Activated CD8-positive, alpha-beta T cell treated with anti-CD3 and anti-CD28 coated beads for 36 hours (primary cell): ENCODE data around the gene KLHL40. TPM values are rescaled to one million over a fixed set of nuclear protein-coding genes. Genes with fewer than 3 reads are reported as not detected.

Experiments used
- ATAC-seq: fragments of 200-7000 bp; cut with Tn5 transposase; one replicate; pipeline ENCODE4 v1.10.0; 2021; ENCODE audit warnings: mild to moderate bottlenecking, moderate library complexity
- CTCF ChIA-PET: fragments of 350-600 bp; sonication (Branson Sonifier 250); formaldehyde crosslinking; loops from one replicate; lab custom pipeline; 2021; ENCODE audit warnings: antibody characterized with exemption; lab: Charles Lee
- POLR2A ChIA-PET: fragments of 350-600 bp; sonication (Branson Sonifier 250); formaldehyde crosslinking; loops from one replicate; lab custom pipeline; 2021; ENCODE audit warnings: antibody characterized with exemption; lab: Charles Lee
- DNase-seq: peaks from one replicate; pipeline ENCODE4 v3.0.0-alpha.2; 2020
- H3K27ac Mint-ChIP-seq: one replicate; pipeline ENCODE4 v1.8.0; 2021; ENCODE audit warnings: mild to moderate bottlenecking, mixed read lengths
- H3K27me3 Mint-ChIP-seq: one replicate; pipeline ENCODE4 v1.8.0; 2021; ENCODE audit warnings: mixed read lengths
- H3K36me3 Mint-ChIP-seq: one replicate; pipeline ENCODE4 v1.8.0; 2021; ENCODE audit warnings: low read depth, mixed read lengths
- H3K4me1 Mint-ChIP-seq: one replicate; pipeline ENCODE4 v1.8.0; 2021; ENCODE audit warnings: low read depth, mixed read lengths
- H3K4me3 Mint-ChIP-seq: one replicate; pipeline ENCODE4 v1.8.0; 2021; ENCODE audit warnings: mild to moderate bottlenecking, moderate library complexity, mixed read lengths
- H3K9me3 Mint-ChIP-seq: one replicate; pipeline ENCODE4 v1.8.0; 2021; ENCODE audit warnings: mixed read lengths
- intact Hi-C: fragments of 100-400 bp; cut with micrococcal nuclease; formaldehyde crosslinking; loops from one replicate; pipeline ENCODE4 v1.10.0; 2022
- total RNA-seq, 2 experiments: library from RNA; stranded (reverse); gene quantifications; one replicate each; pipeline ENCODE4 v1.2.3, GENCODE V29; 2021
- TF ChIP-seq, protein P1 (sequence below): fragments of 200-600 bp; IDR thresholded peaks from one replicate; pipeline ENCODE4 v1.8.0; 2022; ENCODE audit warnings: antibody characterized with exemption, mild to moderate bottlenecking

Gene KLHL40
- total RNA-seq, 2 experiments from 2014 or later: not detected

DNA sequence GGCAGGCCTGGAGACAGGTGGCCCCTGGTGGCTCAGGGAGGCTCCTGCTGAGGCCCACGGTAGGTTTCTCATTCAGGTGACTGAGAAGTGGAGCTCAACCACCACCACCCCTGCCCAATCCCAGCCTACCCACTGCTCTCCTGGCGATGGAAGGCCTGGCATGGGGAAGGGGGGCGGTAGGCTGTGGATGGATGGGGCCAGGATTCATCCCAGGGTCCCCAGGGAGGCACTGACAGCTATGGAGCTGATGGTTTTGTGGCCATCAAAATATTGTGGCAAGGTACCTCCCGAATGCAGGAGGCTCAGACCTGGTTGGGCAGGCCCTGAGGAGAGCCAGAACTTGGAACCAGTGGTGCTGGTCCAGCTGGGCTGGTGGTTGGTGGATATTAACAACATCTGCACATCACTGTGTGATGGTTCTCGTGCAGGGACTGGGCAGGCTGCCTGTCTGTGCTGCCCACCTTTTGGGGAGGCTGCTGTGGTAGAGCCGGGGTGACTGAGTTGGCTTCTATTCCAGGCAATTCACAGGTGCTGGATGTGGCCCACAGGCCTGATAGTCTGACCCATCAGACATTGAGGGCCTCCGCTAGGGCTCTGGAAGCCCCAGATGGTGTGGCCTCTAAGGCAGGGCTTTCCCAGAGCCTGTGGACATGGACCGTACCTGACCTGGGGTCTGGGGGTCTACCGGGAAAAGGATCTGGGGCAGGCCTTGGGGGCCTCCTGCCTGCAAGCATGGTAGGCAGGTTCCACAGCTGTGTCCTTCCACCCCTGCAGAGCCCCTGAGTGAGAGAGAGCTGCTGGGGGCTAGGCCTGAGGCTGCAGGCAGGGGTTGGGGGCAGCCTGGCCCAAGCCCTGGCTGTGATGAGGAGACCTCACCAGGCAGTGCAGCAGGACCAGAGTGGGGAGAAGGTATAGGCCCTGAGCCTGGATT lies 28.4 kb upstream of the KLHL40 start:
- ChIA-PET CTCF (no interaction called here), POLR2A (no interaction called here)

DNA sequence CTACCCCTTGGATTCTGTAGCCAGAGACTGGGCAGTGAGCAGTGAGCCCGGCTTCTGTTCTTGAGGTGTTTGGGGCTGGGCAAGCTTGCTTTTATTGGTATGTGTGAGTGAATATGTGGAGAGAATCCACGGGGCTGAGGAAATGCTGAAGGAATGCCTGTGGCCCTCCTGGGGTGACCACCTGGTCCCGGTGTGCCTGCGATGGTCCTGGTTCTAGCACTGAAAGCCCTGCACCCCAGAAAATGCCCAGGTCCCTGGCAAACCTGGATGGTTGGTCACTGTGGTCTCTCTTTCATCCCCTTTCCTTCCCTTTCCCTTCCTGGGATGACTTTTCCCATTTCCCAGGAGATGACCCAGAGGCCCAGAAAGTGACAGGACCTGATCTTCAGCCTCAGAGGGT lies 27.7 kb upstream of the KLHL40 start:
- CTCF ChIA-PET: no interaction called here
- Mint-ChIP-seq H3K27me3 (peaks cover 5% of the 10 kb centered on the region), H3K4me1 (peaks cover 6% of the 10 kb centered on the region), H3K27ac (no peak overlapping the region), H3K36me3 (no peaks in the 10 kb centered on the region), H3K9me3 (no peaks in the 10 kb centered on the region), H3K4me3 (no peak overlapping the region)
- TF ChIP-seq, protein P1, sequence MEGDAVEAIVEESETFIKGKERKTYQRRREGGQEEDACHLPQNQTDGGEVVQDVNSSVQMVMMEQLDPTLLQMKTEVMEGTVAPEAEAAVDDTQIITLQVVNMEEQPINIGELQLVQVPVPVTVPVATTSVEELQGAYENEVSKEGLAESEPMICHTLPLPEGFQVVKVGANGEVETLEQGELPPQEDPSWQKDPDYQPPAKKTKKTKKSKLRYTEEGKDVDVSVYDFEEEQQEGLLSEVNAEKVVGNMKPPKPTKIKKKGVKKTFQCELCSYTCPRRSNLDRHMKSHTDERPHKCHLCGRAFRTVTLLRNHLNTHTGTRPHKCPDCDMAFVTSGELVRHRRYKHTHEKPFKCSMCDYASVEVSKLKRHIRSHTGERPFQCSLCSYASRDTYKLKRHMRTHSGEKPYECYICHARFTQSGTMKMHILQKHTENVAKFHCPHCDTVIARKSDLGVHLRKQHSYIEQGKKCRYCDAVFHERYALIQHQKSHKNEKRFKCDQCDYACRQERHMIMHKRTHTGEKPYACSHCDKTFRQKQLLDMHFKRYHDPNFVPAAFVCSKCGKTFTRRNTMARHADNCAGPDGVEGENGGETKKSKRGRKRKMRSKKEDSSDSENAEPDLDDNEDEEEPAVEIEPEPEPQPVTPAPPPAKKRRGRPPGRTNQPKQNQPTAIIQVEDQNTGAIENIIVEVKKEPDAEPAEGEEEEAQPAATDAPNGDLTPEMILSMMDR: no peak
- no peak for DNase-seq
- no peak for ATAC-seq
- intact Hi-C loops: no loop called here
- POLR2A ChIA-PET: no interaction called here

More for the DNA sequence above, 28.4 kb upstream of the KLHL40 start:
- Mint-ChIP-seq H3K4me1 (peaks cover 6% of the 10 kb centered on the region), H3K9me3 (no peaks in the 10 kb centered on the region), H3K4me3 (no peak overlapping the region), H3K27ac (no peak overlapping the region), H3K36me3 (no peaks in the 10 kb centered on the region), H3K27me3 (peaks cover 5% of the 10 kb centered on the region)
- no peak for ATAC-seq
- DNase-seq: no peak
- intact Hi-C loops: no loop called here
- TF ChIP-seq, protein P1: no peak

DNA sequence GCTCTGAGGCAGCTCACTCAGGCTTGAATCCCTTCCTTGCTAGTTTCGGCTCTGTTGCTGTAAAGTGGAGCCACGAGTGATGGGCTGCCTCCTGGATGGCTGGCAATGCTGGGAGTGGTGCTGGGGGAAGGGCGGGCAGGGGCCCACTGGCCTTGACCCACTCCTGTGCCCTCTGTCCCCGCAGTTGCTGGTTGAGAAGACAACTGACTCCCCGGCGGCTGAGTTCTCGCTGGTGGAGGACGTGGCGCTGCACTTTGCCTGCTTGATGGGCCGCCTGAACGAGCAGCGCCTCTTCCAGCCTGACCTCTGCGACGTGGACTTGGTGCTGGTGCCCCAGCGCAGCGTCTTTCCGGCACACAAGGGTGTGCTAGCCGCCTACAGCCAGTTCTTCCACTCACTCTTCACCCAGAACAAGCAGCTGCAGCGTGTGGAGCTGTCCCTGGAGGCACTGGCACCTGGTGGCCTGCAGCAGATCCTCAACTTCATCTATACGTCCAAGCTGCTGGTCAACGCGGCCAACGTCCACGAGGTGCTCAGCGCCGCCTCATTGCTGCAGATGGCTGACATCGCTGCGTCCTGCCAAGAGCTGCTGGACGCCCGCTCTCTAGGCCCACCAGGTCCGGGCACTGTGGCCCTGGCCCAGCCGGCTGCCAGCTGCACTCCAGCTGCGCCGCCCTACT lies 27.1 kb upstream of the KLHL40 start:
- peaks cover 2% of the 10 kb centered on the region for H3K4me1 Mint-ChIP-seq
- H3K9me3 Mint-ChIP-seq: no peaks in the 10 kb centered on the region
- no peak overlapping the region for H3K4me3 Mint-ChIP-seq
- intact Hi-C loops: no loop called here
- ATAC-seq (no peak), DNase-seq (no peak)
- no peaks in the 10 kb centered on the region for H3K36me3 Mint-ChIP-seq
- H3K27ac Mint-ChIP-seq: no peak overlapping the region
- TF ChIP-seq, protein P1: no peak
- peaks cover 3% of the 10 kb centered on the region for H3K27me3 Mint-ChIP-seq
- ChIA-PET POLR2A (no interaction called here), CTCF (no interaction called here)

DNA sequence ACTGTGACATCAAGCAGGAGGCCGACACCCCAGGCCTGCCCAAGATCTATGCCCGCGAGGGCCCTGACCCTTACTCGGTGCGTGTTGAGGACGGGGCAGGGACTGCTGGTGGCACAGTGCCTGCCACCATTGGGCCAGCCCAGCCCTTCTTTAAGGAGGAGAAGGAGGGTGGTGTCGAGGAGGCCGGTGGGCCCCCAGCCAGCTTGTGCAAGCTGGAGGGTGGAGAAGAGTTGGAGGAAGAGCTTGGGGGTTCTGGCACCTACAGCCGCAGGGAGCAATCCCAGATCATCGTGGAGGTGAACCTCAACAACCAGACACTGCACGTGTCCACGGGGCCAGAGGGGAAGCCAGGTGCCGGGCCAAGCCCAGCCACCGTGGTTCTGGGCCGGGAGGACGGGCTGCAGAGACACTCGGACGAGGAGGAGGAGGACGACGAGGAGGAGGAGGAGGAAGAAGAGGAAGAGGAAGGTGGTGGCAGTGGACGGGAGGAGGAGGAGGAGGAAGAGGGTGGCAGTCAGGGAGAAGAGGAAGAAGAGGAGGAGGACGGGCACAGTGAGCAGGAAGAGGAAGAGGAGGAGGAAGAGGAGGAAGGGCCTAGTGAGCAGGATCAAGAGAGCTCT lies 26.5 kb upstream of the KLHL40 start:
- intact Hi-C loops: no loop called here
- Mint-ChIP-seq H3K4me3 (no peak overlapping the region), H3K27me3 (no peaks in the 10 kb centered on the region), H3K36me3 (no peaks in the 10 kb centered on the region), H3K27ac (no peak overlapping the region), H3K4me1 (no peaks in the 10 kb centered on the region), H3K9me3 (no peaks in the 10 kb centered on the region)
- ATAC-seq (no peak), DNase-seq (no peak)
- CTCF ChIA-PET: no interaction called here
- TF ChIP-seq, protein P1: no peak
- POLR2A ChIA-PET: no interaction called here
